Naive thymus-derived CD4-positive, alpha-beta T cell (primary cell): ENCODE measurements around the gene ATG10. TPM values are rescaled to one million over a fixed set of nuclear protein-coding genes. Genes with fewer than 3 reads are reported as not detected.
"Not testable (repeated sequence)": the region's sequence is repeated elsewhere in the genome, so short reads cannot be mapped to it uniquely, and the experiment has no call there.

ENCODE experiments used
- ATAC-seq: fragments of 150-1000 bp; cut with Tn5 transposase; 2 replicates; pipeline ENCODE4 v1.10.0; 2021; ENCODE audit warnings: mild to moderate bottlenecking, moderate library complexity
- CTCF ChIA-PET: fragments of 350-600 bp; sonication (Branson Sonifier 250); formaldehyde crosslinking; loops from one replicate; lab custom pipeline; 2021; ENCODE audit warnings: antibody characterized with exemption; lab: Charles Lee
- POLR2A ChIA-PET: fragments of 350-600 bp; sonication (Branson Sonifier 250); formaldehyde crosslinking; loops from one replicate; lab custom pipeline; 2021; ENCODE audit warnings: antibody characterized with exemption, inconsistent platforms; lab: Charles Lee
- DNase-seq, 9 donors: peaks; one replicate each; pipeline versions ENCODE4 v3.0.0 to v3.0.0-alpha.2; 2020 to 2022; ENCODE audit warnings: mixed read lengths in 1 of 9
- H3K27ac ChIP-seq: one replicate; pipeline ENCODE4 v1.7.0; 2013; ENCODE audit warnings: mild to moderate bottlenecking, low read depth, low read length, moderate library complexity
- H3K27me3 ChIP-seq, 2 donors: one replicate each; pipeline ENCODE4 v1.7.0; 2013; ENCODE audit warnings: low read length in 2 of 2, mild to moderate bottlenecking in 2 of 2, moderate library complexity in 2 of 2; ENCODE audit not compliant: control insufficient read depth in 2 of 2, insufficient read depth in 2 of 2
- H3K36me3 ChIP-seq, 3 experiments: 1 replicate in 2 of 3; 2 replicates in 1 of 3; pipeline ENCODE4 v1.7.0; 2013; ENCODE audit warnings: low read length in 3 of 3, mild to moderate bottlenecking in 3 of 3, moderate library complexity in 1 of 3; ENCODE audit not compliant: insufficient read depth in 3 of 3, control insufficient read depth in 2 of 3
- H3K4me1 ChIP-seq, 2 donors: one replicate each; pipeline ENCODE4 v1.7.0; 2013; ENCODE audit warnings: low read length in 2 of 2, mild to moderate bottlenecking in 2 of 2, moderate library complexity in 1 of 2; ENCODE audit not compliant: control insufficient read depth in 2 of 2, insufficient read depth in 2 of 2
- H3K4me3 ChIP-seq: 2 replicates; pipeline ENCODE4 v1.7.0; 2013; ENCODE audit warnings: mild to moderate bottlenecking, low read length
- H3K9me3 ChIP-seq, 3 experiments: 1 replicate in 2 of 3; 2 replicates in 1 of 3; pipeline ENCODE4 v1.7.0; 2013; ENCODE audit warnings: low read length in 3 of 3; ENCODE audit not compliant: control insufficient read depth in 2 of 3
- H3K27ac Mint-ChIP-seq, 9 donors: one replicate each; pipeline ENCODE4 v1.8.0; 2020 to 2022; ENCODE audit warnings: mixed read lengths in 9 of 9, mild to moderate bottlenecking in 8 of 9, moderate library complexity in 5 of 9, inconsistent platforms in 2 of 9
- H3K27me3 Mint-ChIP-seq, 5 donors: one replicate each; pipeline ENCODE4 v1.8.0; 2021 to 2022; ENCODE audit warnings: mixed read lengths in 5 of 5, mild to moderate bottlenecking in 1 of 5
- H3K36me3 Mint-ChIP-seq, 5 donors: one replicate each; pipeline ENCODE4 v1.8.0; 2020 to 2022; ENCODE audit warnings: mixed read lengths in 5 of 5, mild to moderate bottlenecking in 3 of 5, inconsistent platforms in 1 of 5
- H3K4me1 Mint-ChIP-seq, 7 donors: one replicate each; pipeline ENCODE4 v1.8.0; 2020 to 2022; ENCODE audit warnings: mixed read lengths in 7 of 7, mild to moderate bottlenecking in 3 of 7, inconsistent platforms in 1 of 7
- H3K4me3 Mint-ChIP-seq, 10 donors: one replicate each; pipeline ENCODE4 v1.8.0; 2020 to 2022; ENCODE audit warnings: mild to moderate bottlenecking in 10 of 10, mixed read lengths in 10 of 10, moderate library complexity in 6 of 10, inconsistent platforms in 2 of 10
- H3K9me3 Mint-ChIP-seq, 11 donors: one replicate each; pipeline ENCODE4 v1.8.0; 2020 to 2022; ENCODE audit warnings: mixed read lengths in 11 of 11, mild to moderate bottlenecking in 4 of 11, inconsistent platforms in 1 of 11, moderate library complexity in 1 of 11
- intact Hi-C, 2 donors: fragments of 100-400 bp; cut with micrococcal nuclease; formaldehyde crosslinking; loops; one replicate each; pipeline ENCODE4 v1.15.1; 2023
- polyA plus RNA-seq, 2 donors: library from polyadenylated mRNA; unstranded; fragments of 300-500 nt; fragmentation: Illumina TruSeq; gene quantifications; one replicate each; pipeline ENCODE4 v1.2.3, GENCODE V29; 2021
- total RNA-seq, 6 experiments: library from RNA in 5 of 6; stranded (reverse) in 5 of 6; gene quantifications; 1 replicate in 5 of 6; 2 replicates in 1 of 6; pipeline ENCODE4 v1.2.3 and lab custom pipeline; 2021 to 2026

The ATG10 gene
- total and polyA plus RNA-seq, 7 experiments from 2014 or later = 6.4 to 14.4 (median 9.1) TPM

- ChIA-PET CTCF (no interaction called here), POLR2A (no interaction called here)
- H3K4me1 Mint-ChIP-seq = peaks cover 0 to 19% (median 14%) of the 10 kb centered on the region in 7 donors
- Histone ChIP-seq H3K27me3 (no peaks in the 10 kb centered on the region), H3K4me3 (no peak overlapping the region), H3K9me3 (no peaks in the 10 kb centered on the region), H3K4me1 (no peaks in the 10 kb centered on the region), H3K27ac (no peak overlapping the region), H3K36me3 (no peaks in the 10 kb centered on the region)
- DNase-seq (no peak), ATAC-seq (no peak)
- no peaks in the 10 kb centered on the region for H3K27me3 Mint-ChIP-seq
- intact Hi-C loops = no loop called here
- peak overlapping the region in 1 of 9 donors; percentile 62 for H3K27ac Mint-ChIP-seq
- H3K9me3 Mint-ChIP-seq = no peaks in the 10 kb centered on the region
- H3K36me3 Mint-ChIP-seq = peaks cover 0 to 7% (median 0%) of the 10 kb centered on the region in 5 donors
- H3K4me3 Mint-ChIP-seq = no peak overlapping the region
Observed at GRCh38 chr5:82054004-82054710, 82.3 kb downstream of the ATG10 start.

- ChIA-PET CTCF (no interaction called here), POLR2A (no interaction called here)
- Mint-ChIP-seq H3K4me1 (peaks cover 0 to 23% (median 14%) of the 10 kb centered on the region in 7 donors), H3K4me3 (no peak overlapping the region), H3K27me3 (no peaks in the 10 kb centered on the region), H3K9me3 (no peaks in the 10 kb centered on the region), H3K36me3 (peaks cover 0 to 11% (median 0%) of the 10 kb centered on the region in 5 donors), H3K27ac (no peak overlapping the region)
- Histone ChIP-seq H3K27ac (no peak overlapping the region), H3K4me3 (no peak overlapping the region), H3K36me3 (no peaks in the 10 kb centered on the region), H3K27me3 (no peaks in the 10 kb centered on the region), H3K9me3 (no peaks in the 10 kb centered on the region), H3K4me1 (no peaks in the 10 kb centered on the region)
- ATAC-seq (no peak), DNase-seq (no peak)
- intact Hi-C loops = no loop called here
Observed at GRCh38 chr5:82057051-82057450, 85.2 kb downstream of the ATG10 start.

- no peak overlapping the region for H3K4me3 Mint-ChIP-seq
- POLR2A ChIA-PET = no interaction called here
- DNase-seq = no peak
- H3K27me3 ChIP-seq = no peaks in the 10 kb centered on the region
- H3K4me1 Mint-ChIP-seq = peaks cover 0 to 17% (median 11%) of the 10 kb centered on the region in 7 donors
- no peaks in the 10 kb centered on the region for H3K36me3 ChIP-seq
- H3K27ac ChIP-seq = no peak overlapping the region
- H3K4me1 ChIP-seq = no peaks in the 10 kb centered on the region
- peaks cover 0 to 11% (median 1%) of the 10 kb centered on the region in 5 donors for H3K36me3 Mint-ChIP-seq
- no peak for ATAC-seq
- no peaks in the 10 kb centered on the region for H3K9me3 Mint-ChIP-seq
- no peak overlapping the region for H3K27ac Mint-ChIP-seq
- intact Hi-C loops = no loop called here
- H3K9me3 ChIP-seq = no peaks in the 10 kb centered on the region
- no peaks in the 10 kb centered on the region for H3K27me3 Mint-ChIP-seq
- CTCF ChIA-PET = no interaction called here
- H3K4me3 ChIP-seq = no peak overlapping the region
Observed at GRCh38 chr5:82058710-82059109, 86.9 kb downstream of the ATG10 start.

GRCh38 chr5:82066791-82067190 lies 95.0 kb downstream of the ATG10 start:
- Histone ChIP-seq H3K4me3 (no peak overlapping the region), H3K27ac (no peak overlapping the region), H3K27me3 (no peaks in the 10 kb centered on the region), H3K9me3 (no peaks in the 10 kb centered on the region), H3K4me1 (peaks cover 0 to 3% of the 10 kb centered on the region in 2 donors), H3K36me3 (no peaks in the 10 kb centered on the region)
- Mint-ChIP-seq H3K9me3 (peaks cover 0 to 2% (median 0%) of the 10 kb centered on the region in 11 donors), H3K36me3 (peaks cover 0 to 6% (median 0%) of the 10 kb centered on the region in 5 donors), H3K27ac (peak overlapping the region in 2 of 9 donors; percentile 24 to 50), H3K27me3 (no peaks in the 10 kb centered on the region), H3K4me3 (peak overlapping the region in 1 of 10 donors; percentile 17), H3K4me1 (peaks cover 0 to 21% (median 5%) of the 10 kb centered on the region in 7 donors)
- ChIA-PET POLR2A (no interaction called here), CTCF (no interaction called here)
- no peak for ATAC-seq
- intact Hi-C loops = loop anchor here (5.0 to 10.0 kb wide), 3 partner anchors 94 to 312 kb away; partner anchors contain the start of genes ATG10 (in 1 of the 2) and SSBP2 (in 1 of the 2)
- no peak for DNase-seq

GRCh38 chr5:82068042-82068441 lies 96.2 kb downstream of the ATG10 start:
- DNase-seq, H3K9me3 Mint-ChIP-seq, H3K36me3 Mint-ChIP-seq, H3K4me1 ChIP-seq, CTCF ChIA-PET, H3K36me3 ChIP-seq, H3K9me3 ChIP-seq, H3K27me3 Mint-ChIP-seq, POLR2A ChIA-PET, H3K27me3 ChIP-seq, ATAC-seq, H3K4me3 ChIP-seq, H3K27ac ChIP-seq: not testable (repeated sequence)
- intact Hi-C loops = loop anchor here (1.0 to 10.0 kb wide), 5 partner anchors 96 to 317 kb away; partner anchors contain the start of genes SSBP2 (in 2 of the 2) and ATG10 (in 1 of the 2)
- H3K4me3 Mint-ChIP-seq = peak overlapping the region in 9 of 10 donors; percentile 21 to 81 (median 68)
- H3K27ac Mint-ChIP-seq = peak overlapping the region in 8 of 9 donors; percentile 7 to 92 (median 58)
- peaks cover 0 to 21% (median 5%) of the 10 kb centered on the region in 7 donors for H3K4me1 Mint-ChIP-seq

- no peaks in the 10 kb centered on the region for H3K9me3 ChIP-seq
- intact Hi-C loops = loop anchor here (1.0 to 10.0 kb wide), 5 partner anchors 96 to 317 kb away; partner anchors contain the start of genes SSBP2 (in 2 of the 2) and ATG10 (in 1 of the 2)
- ChIA-PET CTCF (interaction anchor here (0.6 kb wide), 1 partner anchor 646 kb away, joined by 3 read pairs; no protein-coding TSS in a partner anchor), POLR2A (no interaction called here)
- DNase-seq (peak in 6 of 9 donors; percentile 3 to 53 (median 47)), ATAC-seq (peak; percentile 52)
- peaks cover 0 to 21% (median 5%) of the 10 kb centered on the region in 7 donors for H3K4me1 Mint-ChIP-seq
- peak overlapping the region in 7 of 9 donors; percentile 4 to 69 (median 58) for H3K27ac Mint-ChIP-seq
- H3K27ac ChIP-seq = no peak overlapping the region
- H3K27me3 Mint-ChIP-seq = no peaks in the 10 kb centered on the region
- no peaks in the 10 kb centered on the region for H3K27me3 ChIP-seq
- no peak overlapping the region for H3K4me3 ChIP-seq
- H3K36me3 ChIP-seq = no peaks in the 10 kb centered on the region
- H3K36me3 Mint-ChIP-seq = peaks cover 0 to 5% (median 0%) of the 10 kb centered on the region in 5 donors
- peaks cover 0 to 2% (median 0%) of the 10 kb centered on the region in 11 donors for H3K9me3 Mint-ChIP-seq
- H3K4me1 ChIP-seq = peaks cover 0 to 3% of the 10 kb centered on the region in 2 donors
- peak overlapping the region; percentile 27 to 84 (median 73) for H3K4me3 Mint-ChIP-seq
Observed at GRCh38 chr5:82068723-82069122, 96.9 kb downstream of the ATG10 start.
